SU-DHL-6 (cell line): ENCODE results near the gene MEIS3.
"Not testable (repeated sequence)": the region's sequence is repeated elsewhere in the genome, so short reads cannot be mapped to it uniquely, and the experiment has no call there.

Experiments
- H2AFZ ChIP-seq: fragments of 200-600 bp; sonication (generic); 2 replicates; pipeline ENCODE4 v1.6.1; 2014; ENCODE audit warnings: low read depth, mild to moderate bottlenecking, moderate library complexity, mixed read lengths, antibody characterized with exemption, low read length; ENCODE audit not compliant: severe bottlenecking
- H3F3A ChIP-seq: fragments of 200-600 bp; shearing (Covaris generic); 2 replicates; pipeline ENCODE4 v1.6.0; 2016; ENCODE audit warnings: antibody characterized with exemption, mild to moderate bottlenecking; ENCODE audit not compliant: insufficient read depth
- H3K27ac ChIP-seq: fragments of 200-600 bp; sonication (generic); 2 replicates; pipeline ENCODE4 v1.5.1; 2016; ENCODE audit warnings: low read depth, mild to moderate bottlenecking, low read length, moderate library complexity, mixed read lengths
- H3K27me3 ChIP-seq: fragments of 200-600 bp; sonication (generic), shearing (Covaris generic); 2 replicates; pipeline ENCODE4 v1.6.0; 2014; ENCODE audit warnings: mild to moderate bottlenecking, low read length
- H3K36me3 ChIP-seq: fragments of 200-600 bp; sonication (generic); 2 replicates; pipeline ENCODE4 v1.6.1; 2014; ENCODE audit warnings: mild to moderate bottlenecking, low read length, mixed read lengths
- H3K4me2 ChIP-seq: fragments of 300-600, 200-600 bp; shearing (Covaris generic), sonication (generic); 2 replicates; pipeline ENCODE4 v1.6.0; 2014; ENCODE audit warnings: low read length, low read depth, mild to moderate bottlenecking; ENCODE audit not compliant: poor library complexity, severe bottlenecking
- H3K4me3 ChIP-seq: fragments of 200-600 bp; sonication (generic); 2 replicates; pipeline ENCODE4 v1.5.1; 2014; ENCODE audit warnings: antibody characterized with exemption, low read length, mild to moderate bottlenecking, mixed read lengths; ENCODE audit not compliant: insufficient read depth, poor library complexity, severe bottlenecking
- H3K79me2 ChIP-seq: fragments of 200-600 bp; sonication (generic); 2 replicates; pipeline ENCODE4 v1.6.1; 2014; ENCODE audit warnings: mild to moderate bottlenecking, low read length, moderate library complexity; ENCODE audit not compliant: insufficient read depth
- H3K9ac ChIP-seq: fragments of 200-600 bp; sonication (generic); 2 replicates; pipeline ENCODE4 v1.7.0; 2014; ENCODE audit warnings: mild to moderate bottlenecking, low read length
- H3K9me2 ChIP-seq: fragments of 200-600 bp; sonication (generic); replicated peaks from 2 replicates; pipeline ENCODE4 v1.6.1; 2014; ENCODE audit warnings: low read length; ENCODE audit not compliant: insufficient read depth
- H3K9me3 ChIP-seq: fragments of 200-600 bp; sonication (generic); 2 replicates; pipeline ENCODE4 v1.6.1; 2014; ENCODE audit warnings: low read length, mixed read lengths; ENCODE audit not compliant: insufficient read depth
- H4K20me1 ChIP-seq: fragments of 200-600 bp; sonication (generic); 2 replicates; pipeline ENCODE4 v1.6.1; 2014; ENCODE audit warnings: low read depth, mild to moderate bottlenecking, antibody characterized with exemption, low read length, moderate library complexity, mixed read lengths
- CTCF ChIP-seq: fragments of 200-600 bp; sonication (generic); IDR thresholded peaks from one replicate; pipeline ENCODE4 v1.5.1; 2017; ENCODE audit warnings: antibody characterized with exemption, mild to moderate bottlenecking, low read length, moderate library complexity; ENCODE audit not compliant: insufficient read depth, poor library complexity, severe bottlenecking
- EZH2phosphoT487 ChIP-seq: fragments of 200-600 bp; sonication (generic), shearing (Covaris generic); conservative IDR thresholded peaks from 2 replicates; pipeline ENCODE4 v1.6.1; 2018; ENCODE audit warnings: mild to moderate bottlenecking, antibody characterized with exemption, low read length, moderate library complexity, mixed read lengths

Gene MEIS3

GRCh38 chr19:47413941-47414340 is 5.4 kb downstream of the MEIS3 start:
- TF ChIP-seq CTCF (no peak), EZH2phosphoT487 (no peak)
- no peak overlapping the region for H3K27ac ChIP-seq
- no peak overlapping the region for H3K4me3 ChIP-seq
- H3K4me2 ChIP-seq = no peak overlapping the region
- no peaks in the 10 kb centered on the region for H3K9me3 ChIP-seq
- no peak overlapping the region for H3K9ac ChIP-seq
- no peaks in the 10 kb centered on the region for H3K79me2 ChIP-seq
- no peak overlapping the region for H2AFZ ChIP-seq
- H3K27me3 ChIP-seq = no peaks in the 10 kb centered on the region
- H4K20me1 ChIP-seq = no peaks in the 10 kb centered on the region
- no peaks in the 10 kb centered on the region for H3K9me2 ChIP-seq
- H3F3A ChIP-seq = 0 out of 2 replicates have a peak, but pooled peaks cover 4% of the 10 kb centered on the region
- no peaks in the 10 kb centered on the region for H3K36me3 ChIP-seq

GRCh38 chr19:47411696-47412095 is 7.6 kb downstream of the MEIS3 start:
- H3K9ac ChIP-seq, H2AFZ ChIP-seq, H3K27ac ChIP-seq, H3K36me3 ChIP-seq, H3K27me3 ChIP-seq, H3K9me3 ChIP-seq, H3K79me2 ChIP-seq, H3K4me3 ChIP-seq, H3F3A ChIP-seq, H4K20me1 ChIP-seq, H3K4me2 ChIP-seq, H3K9me2 ChIP-seq: not testable (repeated sequence)

- Histone ChIP-seq H3K79me2 (no peaks in the 10 kb centered on the region), H3K27ac (no peak overlapping the region), H3K4me3 (no peak overlapping the region), H3K9me2 (no peaks in the 10 kb centered on the region), H3K9me3 (no peaks in the 10 kb centered on the region), H4K20me1 (no peaks in the 10 kb centered on the region), H3K9ac (no peak overlapping the region), H3F3A (no peaks in the 10 kb centered on the region), H3K36me3 (no peaks in the 10 kb centered on the region), H3K27me3 (no peaks in the 10 kb centered on the region), H3K4me2 (no peak overlapping the region), H2AFZ (no peak overlapping the region)
- no peak for TF ChIP-seq CTCF
- no peak for TF ChIP-seq EZH2phosphoT487
Observed at GRCh38 chr19:47411101-47411500, 8.2 kb downstream of the MEIS3 start.

- Histone ChIP-seq H3K9me3 (no peaks in the 10 kb centered on the region), H3K27ac (no peak overlapping the region), H4K20me1 (no peaks in the 10 kb centered on the region), H3K9ac (no peak overlapping the region), H3K4me2 (no peak overlapping the region), H3K4me3 (no peak overlapping the region), H3K36me3 (no peaks in the 10 kb centered on the region), H3F3A (no peaks in the 10 kb centered on the region), H3K79me2 (no peaks in the 10 kb centered on the region), H2AFZ (no peak overlapping the region), H3K9me2 (no peaks in the 10 kb centered on the region), H3K27me3 (no peaks in the 10 kb centered on the region)
- TF ChIP-seq EZH2phosphoT487 (no peak), CTCF (no peak)
Observed at GRCh38 chr19:47408156-47408938, 11.0 kb downstream of the MEIS3 start.
